ENCODE measurements around the gene ANKRD34A.

The ANKRD34A gene

GRCh38 chr1:145995964-145996432 lies 31.6 kb upstream of the ANKRD34A start:
- peaks cover 24% of the 10 kb centered on the region for H3K4me1 ChIP-seq (ENCODE audit: control insufficient read depth, insufficient read depth, low read length)
- H3K4me3 ChIP-seq (ENCODE audit: low read length), result peak overlapping the region; percentile 100

GRCh38 chr1:145995148-145995881 lies 30.9 kb upstream of the ANKRD34A start:
- Histone ChIP-seq H3K36me3 (ENCODE audit: control insufficient read depth, insufficient read depth, low read length) (peaks cover 36% of the 10 kb centered on the region), H3K4me1 (ENCODE audit: control insufficient read depth, insufficient read depth, low read length) (peaks cover 24% of the 10 kb centered on the region)

More at GRCh38 chr1:145995964-145996432, 31.6 kb upstream of the ANKRD34A start:
- Histone ChIP-seq H3K27me3 (ENCODE audit: control insufficient read depth, insufficient read depth, low read length) (no peaks in the 10 kb centered on the region), H3K27ac (ENCODE audit: low read depth, low read length) (peak overlapping the region; percentile 97), H3K9ac (ENCODE audit: low read length) (peak overlapping the region; percentile 98), H3K36me3 (ENCODE audit: control insufficient read depth, insufficient read depth, low read length) (peaks cover 36% of the 10 kb centered on the region)

GRCh38 chr1:145994391-145995120 lies 30.2 kb upstream of the ANKRD34A start:
- H3K9ac ChIP-seq (ENCODE audit: low read length), result peak overlapping the region; percentile 98
- peaks cover 20% of the 10 kb centered on the region for H3K4me1 ChIP-seq (ENCODE audit: control insufficient read depth, insufficient read depth, low read length)
- H3K27ac ChIP-seq (ENCODE audit: low read depth, low read length), result peak overlapping the region; percentile 97
- H3K27me3 ChIP-seq (ENCODE audit: control insufficient read depth, insufficient read depth, low read length), result no peaks in the 10 kb centered on the region
- peaks cover 36% of the 10 kb centered on the region for H3K36me3 ChIP-seq (ENCODE audit: control insufficient read depth, insufficient read depth, low read length)
- H3K4me3 ChIP-seq (ENCODE audit: low read length), result peak overlapping the region; percentile 100

More at GRCh38 chr1:145995148-145995881, 30.9 kb upstream of the ANKRD34A start:
- peak overlapping the region; percentile 100 for H3K4me3 ChIP-seq (ENCODE audit: low read length)
- H3K27me3 ChIP-seq (ENCODE audit: control insufficient read depth, insufficient read depth, low read length), result no peaks in the 10 kb centered on the region
- H3K27ac ChIP-seq (ENCODE audit: low read depth, low read length), result peak overlapping the region; percentile 97
- peak overlapping the region; percentile 98 for H3K9ac ChIP-seq (ENCODE audit: low read length)

- H3K4me3 ChIP-seq (ENCODE audit: low read length), result peak overlapping the region; percentile 100
- H3K27ac ChIP-seq (ENCODE audit: low read depth, low read length), result peak overlapping the region; percentile 97
- peak overlapping the region; percentile 98 for H3K9ac ChIP-seq (ENCODE audit: low read length)
- peaks cover 36% of the 10 kb centered on the region for H3K36me3 ChIP-seq (ENCODE audit: control insufficient read depth, insufficient read depth, low read length)
- H3K27me3 ChIP-seq (ENCODE audit: control insufficient read depth, insufficient read depth, low read length), result no peaks in the 10 kb centered on the region
- peaks cover 16% of the 10 kb centered on the region for H3K4me1 ChIP-seq (ENCODE audit: control insufficient read depth, insufficient read depth, low read length)
Measured at GRCh38 chr1:145993618-145994390, 29.4 kb upstream of the ANKRD34A start.

GRCh38 chr1:145992958-145993617 lies 28.7 kb upstream of the ANKRD34A start:
- Histone ChIP-seq H3K27me3 (ENCODE audit: control insufficient read depth, insufficient read depth, low read length) (no peaks in the 10 kb centered on the region), H3K9ac (ENCODE audit: low read length) (peak overlapping the region; percentile 98), H3K27ac (ENCODE audit: low read depth, low read length) (peak overlapping the region; percentile 97), H3K4me3 (ENCODE audit: low read length) (peak overlapping the region; percentile 100), H3K36me3 (ENCODE audit: control insufficient read depth, insufficient read depth, low read length) (peaks cover 36% of the 10 kb centered on the region), H3K4me1 (ENCODE audit: control insufficient read depth, insufficient read depth, low read length) (peaks cover 10% of the 10 kb centered on the region)

GRCh38 chr1:145992502-145992936 lies 28.1 kb upstream of the ANKRD34A start:
- Histone ChIP-seq H3K36me3 (ENCODE audit: control insufficient read depth, insufficient read depth, low read length) (peaks cover 36% of the 10 kb centered on the region), H3K9ac (ENCODE audit: low read length) (peak overlapping the region; percentile 6), H3K27ac (ENCODE audit: low read depth, low read length) (peak overlapping the region; percentile 97), H3K27me3 (ENCODE audit: control insufficient read depth, insufficient read depth, low read length) (no peaks in the 10 kb centered on the region), H3K4me1 (ENCODE audit: control insufficient read depth, insufficient read depth, low read length) (peaks cover 8% of the 10 kb centered on the region), H3K4me3 (ENCODE audit: low read length) (peak overlapping the region; percentile 100)

GRCh38 chr1:145991735-145992412 lies 27.5 kb upstream of the ANKRD34A start:
- peaks cover 8% of the 10 kb centered on the region for H3K4me1 ChIP-seq (ENCODE audit: control insufficient read depth, insufficient read depth, low read length)
- H3K9ac ChIP-seq (ENCODE audit: low read length), result no peak overlapping the region
- H3K4me3 ChIP-seq (ENCODE audit: low read length), result peak overlapping the region; percentile 100
- peak overlapping the region; percentile 97 for H3K27ac ChIP-seq (ENCODE audit: low read depth, low read length)
- no peaks in the 10 kb centered on the region for H3K27me3 ChIP-seq (ENCODE audit: control insufficient read depth, insufficient read depth, low read length)
- H3K36me3 ChIP-seq (ENCODE audit: control insufficient read depth, insufficient read depth, low read length), result peaks cover 36% of the 10 kb centered on the region

GRCh38 chr1:145990249-145990855 lies 26.0 kb upstream of the ANKRD34A start:
- H3K9ac ChIP-seq (ENCODE audit: low read length), result no peak overlapping the region
- no peaks in the 10 kb centered on the region for H3K27me3 ChIP-seq (ENCODE audit: control insufficient read depth, insufficient read depth, low read length)
- H3K36me3 ChIP-seq (ENCODE audit: control insufficient read depth, insufficient read depth, low read length), result peaks cover 30% of the 10 kb centered on the region
- H3K4me3 ChIP-seq (ENCODE audit: low read length), result no peak overlapping the region
- H3K4me1 ChIP-seq (ENCODE audit: control insufficient read depth, insufficient read depth, low read length), result peaks cover 19% of the 10 kb centered on the region
- H3K27ac ChIP-seq (ENCODE audit: low read depth, low read length), result peak overlapping the region; percentile 97

GRCh38 chr1:145988773-145989172 lies 24.4 kb upstream of the ANKRD34A start:
- Histone ChIP-seq H3K27me3 (ENCODE audit: control insufficient read depth, insufficient read depth, low read length) (no peaks in the 10 kb centered on the region), H3K4me1 (ENCODE audit: control insufficient read depth, insufficient read depth, low read length) (peaks cover 33% of the 10 kb centered on the region), H3K4me3 (ENCODE audit: low read length) (no peak overlapping the region), H3K9ac (ENCODE audit: low read length) (no peak overlapping the region), H3K27ac (ENCODE audit: low read depth, low read length) (peak overlapping the region; percentile 30), H3K36me3 (ENCODE audit: control insufficient read depth, insufficient read depth, low read length) (peaks cover 14% of the 10 kb centered on the region)

GRCh38 chr1:145987926-145988325 lies 23.6 kb upstream of the ANKRD34A start:
- H3K9ac ChIP-seq (ENCODE audit: low read length), result no peak overlapping the region
- H3K27ac ChIP-seq (ENCODE audit: low read depth, low read length), result no peak overlapping the region
- H3K4me3 ChIP-seq (ENCODE audit: low read length), result no peak overlapping the region
- H3K36me3 ChIP-seq (ENCODE audit: control insufficient read depth, insufficient read depth, low read length), result peaks cover 6% of the 10 kb centered on the region
- H3K27me3 ChIP-seq (ENCODE audit: control insufficient read depth, insufficient read depth, low read length), result no peaks in the 10 kb centered on the region
- H3K4me1 ChIP-seq (ENCODE audit: control insufficient read depth, insufficient read depth, low read length), result peaks cover 39% of the 10 kb centered on the region

- Histone ChIP-seq H3K27ac (ENCODE audit: low read depth, low read length) (peak overlapping the region; percentile 96), H3K36me3 (ENCODE audit: control insufficient read depth, insufficient read depth, low read length) (no peaks in the 10 kb centered on the region), H3K9ac (ENCODE audit: low read length) (no peak overlapping the region), H3K4me3 (ENCODE audit: low read length) (no peak overlapping the region), H3K27me3 (ENCODE audit: control insufficient read depth, insufficient read depth, low read length) (no peaks in the 10 kb centered on the region), H3K4me1 (ENCODE audit: control insufficient read depth, insufficient read depth, low read length) (peaks cover 46% of the 10 kb centered on the region)
Measured at GRCh38 chr1:145986551-145986950, 22.2 kb upstream of the ANKRD34A start.
